Transverse colon (tissue), 4 donors: ENCODE measurements around the gene GSDME. TPM values are rescaled to one million over a fixed set of nuclear protein-coding genes. Genes with fewer than 3 reads are reported as not detected.

Source experiments
- DNase-seq: peaks from one replicate; pipeline ENCODE4 v3.0.0-alpha.2; 2019
- H3K27ac ChIP-seq, 4 donors: fragments of 200-600 bp; sonication (generic); 2 replicates each; pipeline ENCODE4 v1.5.1; 2016 to 2018; ENCODE audit warnings: inconsistent platforms in 4 of 4
- H3K27me3 ChIP-seq: fragments of 200-600 bp; sonication (generic); 2 replicates; pipeline ENCODE4 v1.5.1; 2017; ENCODE audit warnings: inconsistent platforms
- H3K36me3 ChIP-seq, 4 donors: fragments of 200-600 bp; sonication (generic); 2 replicates each; pipeline ENCODE4 v1.5.1; 2017 to 2019; ENCODE audit warnings: inconsistent platforms in 4 of 4
- H3K4me1 ChIP-seq, 4 donors: fragments of 200-600 bp; sonication (generic); 2 replicates each; pipeline ENCODE4 v1.5.1; 2017 to 2020; ENCODE audit warnings: inconsistent platforms in 4 of 4
- H3K4me3 ChIP-seq, 4 donors: fragments of 200-600 bp; sonication (generic); 1 replicate in 1 of 4; 2 replicates in 3 of 4; pipeline versions ENCODE4 v1.5.1 to v1.6.1; 2017 to 2019; ENCODE audit warnings: inconsistent platforms in 4 of 4
- H3K9me3 ChIP-seq, 2 donors: fragments of 200-600 bp; sonication (generic); 2 replicates each; pipeline ENCODE4 v1.5.1; 2017 to 2019; ENCODE audit warnings: inconsistent platforms in 2 of 2
- EP300 ChIP-seq: sonication (generic); formaldehyde crosslinking; IDR thresholded peaks from one replicate; pipeline ENCODE4 v1.6.1; 2017; ENCODE audit warnings: antibody characterized with exemption, low read depth
- POLR2A ChIP-seq: fragments of 450-650 bp; IDR thresholded peaks from one replicate; pipeline ENCODE4 v1.6.1; 2016; ENCODE audit warnings: antibody characterized with exemption, mild to moderate bottlenecking, moderate library complexity
- POLR2AphosphoS5 ChIP-seq, 3 donors: sonication (generic); formaldehyde crosslinking; IDR thresholded peaks; one replicate each; pipeline ENCODE4 v1.6.1; 2016; ENCODE audit warnings: antibody characterized with exemption in 3 of 3
- WGBS, 2 donors: methylation state at CpG; one replicate each; pipeline ENCODE4 v1.1.5; 2018; ENCODE audit warnings: low coverage in 1 of 2; 5-methylcytosine and 5-hydroxymethylcytosine counted together
- in situ Hi-C, 4 donors: fragments of 200-750 bp; cut with MboI; loops; one replicate each; pipeline versions ENCODE4 v1.15.0 to v1.15.1; 2017; ENCODE audit warnings: low sequenced_read_pairs in 3 of 4, low pct_ligation_motif_present in 1 of 4, low pct_unique_long_range_greater_than_20kb in 1 of 4
- intact Hi-C: fragments of 100-400 bp; cut with DNase I; formaldehyde crosslinking; loops from one replicate; pipeline ENCODE4 v1.15.1; 2023; ENCODE audit warnings: low total_unique reads
- total RNA-seq, 4 donors: library from RNA; depleted of rRNA; stranded (reverse); fragments of >200 nt; gene quantifications; one replicate each; pipeline ENCODE4 v1.1.0, GENCODE V29; 2016
- TF ChIP-seq, protein P1 (sequence below), 5 experiments: fragments of 200-600 bp in 3 of 5; fragments of 450-650 bp in 2 of 5; sonication (generic) in 3 of 5; IDR thresholded peaks; 1 replicate in 2 of 5; 2 replicates in 3 of 5; pipeline ENCODE4 v1.5.1; 2016 to 2017; ENCODE audit warnings: antibody characterized with exemption in 5 of 5, inconsistent platforms in 3 of 5, mild to moderate bottlenecking in 2 of 5, moderate library complexity in 1 of 5

GSDME gene
- total RNA-seq, 4 donors from 2014 or later: 2.2 to 5.2 TPM; not detected in 2

DNA sequence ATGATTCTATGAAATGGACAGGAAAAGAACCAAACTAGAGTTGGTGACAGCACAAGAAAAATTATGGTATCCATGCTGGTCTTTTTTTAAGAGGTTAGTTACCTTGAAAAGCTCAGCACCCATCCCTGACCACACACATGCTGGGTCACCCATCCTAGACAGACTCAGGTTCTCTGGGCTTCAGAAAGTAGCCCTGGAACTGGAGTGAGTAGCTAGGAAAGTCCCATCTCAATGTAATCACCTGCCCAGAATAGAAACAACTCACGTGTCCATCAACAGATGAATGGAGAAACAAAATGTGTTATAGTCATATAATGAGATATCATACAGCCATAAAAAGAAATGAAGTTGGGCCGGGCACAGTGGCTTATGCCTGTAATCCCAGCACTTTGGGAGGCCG is 37.0 kb downstream of the GSDME start:
- DNase-seq: no peak
- in situ Hi-C loops: no loop called here

DNA sequence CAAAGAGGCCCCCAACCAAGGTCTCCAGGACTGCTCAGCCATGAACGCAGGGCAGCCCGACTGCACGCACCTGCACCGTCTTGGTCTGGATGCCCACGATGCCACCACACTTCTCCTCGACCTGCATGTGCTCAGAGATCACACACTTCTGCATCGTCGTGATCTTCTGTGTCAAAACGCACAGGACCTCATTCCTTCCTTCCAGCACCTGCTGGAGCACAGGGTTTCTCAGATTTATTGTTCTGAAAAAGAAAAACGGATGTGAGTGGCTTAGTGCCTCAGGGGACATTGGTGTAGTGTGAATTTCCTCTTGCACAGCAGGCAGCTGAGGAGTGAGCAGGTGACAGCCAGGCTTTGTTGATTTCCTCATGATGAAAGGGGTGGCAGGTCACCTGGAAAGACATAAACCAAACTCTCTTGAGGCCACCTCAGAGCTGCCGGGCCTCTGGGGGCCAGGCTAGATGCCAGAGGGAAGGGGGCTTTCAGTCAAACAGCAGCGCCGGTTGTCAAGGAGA is 38.2 kb downstream of the GSDME start:
- Histone ChIP-seq H3K27ac (no peak overlapping the region), H3K4me3 (no peak overlapping the region), H3K36me3 (no peaks in the 10 kb centered on the region), H3K4me1 (no peaks in the 10 kb centered on the region), H3K9me3 (no peaks in the 10 kb centered on the region), H3K27me3 (no peaks in the 10 kb centered on the region)
- in situ Hi-C loops: no loop called here
- DNase-seq: no peak
- 33 to 83% methylated on average over 1 to 13 of the region's 13 CpGs for WGBS, 2 donors
- TF ChIP-seq POLR2A: no peak
- TF ChIP-seq EP300: no peak
- no peak for TF ChIP-seq POLR2AphosphoS5 (IDR thresholded peaks at IDR 0.05)
- TF ChIP-seq, protein P1, sequence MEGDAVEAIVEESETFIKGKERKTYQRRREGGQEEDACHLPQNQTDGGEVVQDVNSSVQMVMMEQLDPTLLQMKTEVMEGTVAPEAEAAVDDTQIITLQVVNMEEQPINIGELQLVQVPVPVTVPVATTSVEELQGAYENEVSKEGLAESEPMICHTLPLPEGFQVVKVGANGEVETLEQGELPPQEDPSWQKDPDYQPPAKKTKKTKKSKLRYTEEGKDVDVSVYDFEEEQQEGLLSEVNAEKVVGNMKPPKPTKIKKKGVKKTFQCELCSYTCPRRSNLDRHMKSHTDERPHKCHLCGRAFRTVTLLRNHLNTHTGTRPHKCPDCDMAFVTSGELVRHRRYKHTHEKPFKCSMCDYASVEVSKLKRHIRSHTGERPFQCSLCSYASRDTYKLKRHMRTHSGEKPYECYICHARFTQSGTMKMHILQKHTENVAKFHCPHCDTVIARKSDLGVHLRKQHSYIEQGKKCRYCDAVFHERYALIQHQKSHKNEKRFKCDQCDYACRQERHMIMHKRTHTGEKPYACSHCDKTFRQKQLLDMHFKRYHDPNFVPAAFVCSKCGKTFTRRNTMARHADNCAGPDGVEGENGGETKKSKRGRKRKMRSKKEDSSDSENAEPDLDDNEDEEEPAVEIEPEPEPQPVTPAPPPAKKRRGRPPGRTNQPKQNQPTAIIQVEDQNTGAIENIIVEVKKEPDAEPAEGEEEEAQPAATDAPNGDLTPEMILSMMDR (IDR thresholded peaks at IDR 0.05): no peak
- intact Hi-C loops: no loop called here

More for the DNA sequence above, 37.0 kb downstream of the GSDME start:
- Histone ChIP-seq H3K36me3 (no peaks in the 10 kb centered on the region), H3K9me3 (no peaks in the 10 kb centered on the region), H3K4me1 (no peaks in the 10 kb centered on the region), H3K27ac (no peak overlapping the region), H3K27me3 (no peaks in the 10 kb centered on the region), H3K4me3 (no peak overlapping the region)
- TF ChIP-seq POLR2A (no peak), POLR2AphosphoS5 (IDR thresholded peaks at IDR 0.05) (no peak), EP300 (no peak)
- TF ChIP-seq, protein P1 (IDR thresholded peaks at IDR 0.05): no peak
- WGBS, 2 donors: 62 to 67% methylated on average over 3 of the region's 3 CpGs
- intact Hi-C loops: loop anchor here (2.0 kb wide), 1 partner anchor 283 kb away; no protein-coding TSS in a partner anchor

DNA sequence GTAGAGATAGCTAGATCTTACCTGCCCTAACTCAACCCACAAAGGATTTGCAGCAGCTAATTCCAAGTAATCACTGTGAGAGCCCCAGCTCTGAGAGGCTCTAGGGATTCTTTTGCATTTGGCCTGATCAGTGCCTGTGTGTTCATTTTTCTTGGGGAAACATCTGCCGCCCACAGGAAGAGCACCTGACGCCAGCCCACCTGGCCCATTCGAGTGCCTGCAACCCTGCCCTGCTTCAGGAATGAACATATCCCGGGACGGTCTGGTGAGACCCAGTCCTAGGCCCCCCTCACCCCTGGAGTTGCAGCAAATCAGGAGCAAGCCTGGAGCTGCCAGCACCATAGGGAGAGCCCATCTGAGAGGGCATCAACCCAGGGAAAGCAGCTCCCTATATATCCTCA is 38.8 kb downstream of the GSDME start:
- 92% methylated on average over 5 of the region's 5 CpGs; no CpG with 5 or more reads in 1 of the 2 donors for WGBS, 2 donors
- no peak for DNase-seq
- TF ChIP-seq EP300: no peak
- no peak for TF ChIP-seq POLR2AphosphoS5 (IDR thresholded peaks at IDR 0.05)
- TF ChIP-seq POLR2A: no peak
- TF ChIP-seq, protein P1 (IDR thresholded peaks at IDR 0.05): no peak
- Histone ChIP-seq H3K27ac (no peak overlapping the region), H3K4me1 (no peaks in the 10 kb centered on the region), H3K9me3 (no peaks in the 10 kb centered on the region), H3K27me3 (no peaks in the 10 kb centered on the region), H3K4me3 (no peak overlapping the region), H3K36me3 (no peaks in the 10 kb centered on the region)
- in situ Hi-C loops: no loop called here
- intact Hi-C loops: no loop called here

DNA sequence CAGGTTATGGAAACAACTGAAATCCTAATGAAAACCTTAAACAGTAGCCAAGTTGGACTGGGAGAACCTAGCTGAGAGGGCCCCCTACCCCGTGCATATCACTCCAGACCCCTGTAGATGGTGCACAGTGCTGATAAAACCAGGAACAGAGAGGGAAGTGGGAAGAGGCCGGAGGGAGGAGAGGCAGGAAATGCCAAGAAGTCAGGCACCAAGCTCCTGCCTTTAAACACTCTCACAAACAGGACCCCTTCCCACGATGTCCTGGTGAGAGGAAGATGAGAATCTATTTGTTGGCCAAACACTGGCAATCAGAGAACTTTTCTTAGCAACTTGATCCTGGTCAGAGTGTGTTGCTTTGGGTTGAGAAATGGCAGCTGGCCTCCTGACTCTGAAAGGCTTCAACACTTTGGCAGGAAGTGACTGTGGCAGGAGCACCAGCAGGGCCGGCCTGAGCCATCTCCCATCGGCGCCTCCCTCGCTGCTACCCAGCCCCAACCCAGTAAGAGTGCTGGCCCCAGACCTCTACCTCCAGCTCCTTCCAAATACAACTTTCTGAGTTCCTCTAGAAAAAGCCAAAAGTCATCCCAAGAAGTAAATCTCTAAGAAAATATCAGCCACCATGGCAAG is 39.5 kb downstream of the GSDME start:
- DNase-seq: no peak
- TF ChIP-seq POLR2AphosphoS5 (IDR thresholded peaks at IDR 0.05) (no peak), POLR2A (no peak), EP300 (no peak)
- TF ChIP-seq, protein P1 (IDR thresholded peaks at IDR 0.05): no peak
- Histone ChIP-seq H3K27ac (no peak overlapping the region), H3K4me3 (no peak overlapping the region), H3K9me3 (no peaks in the 10 kb centered on the region), H3K4me1 (no peaks in the 10 kb centered on the region), H3K36me3 (no peaks in the 10 kb centered on the region), H3K27me3 (no peaks in the 10 kb centered on the region)
- WGBS, 2 donors: 76 to 100% methylated on average over 2 to 7 of the region's 7 CpGs
- intact Hi-C loops (no loop called here), in situ Hi-C loops (no loop called here)
